Measurements from ENCODE around the gene ATXN7L1. TPM values are rescaled to one million over a fixed set of nuclear protein-coding genes. Genes with fewer than 3 reads are reported as not detected.

Gene ATXN7L1
- total RNA-seq, 1 donor from 2014 or later = 12.6 TPM

DNA sequence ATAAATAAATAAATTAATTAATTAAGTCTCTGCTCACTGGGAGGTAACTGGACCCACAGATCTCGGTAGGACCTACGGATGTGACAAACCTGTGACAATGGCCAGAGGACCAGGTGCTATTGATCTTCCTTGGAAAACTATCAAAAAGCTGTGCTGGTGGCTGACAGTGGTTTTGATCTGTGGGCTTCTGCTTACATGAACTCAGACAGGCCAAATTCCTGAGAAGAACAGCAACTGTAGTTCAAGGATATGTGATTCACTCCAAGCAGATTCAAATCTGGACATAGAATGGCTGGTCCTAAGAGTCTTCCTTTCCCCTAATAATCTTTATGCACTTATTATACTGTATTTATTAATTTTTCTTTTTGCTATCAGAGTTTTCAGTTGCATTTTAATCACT is 80.0 kb downstream of the ATXN7L1 start:
- peaks cover 5% of the 10 kb centered on the region for H3K9me3 Mint-ChIP-seq (ENCODE audit: unreplicated experiment)
- H3K4me1 Mint-ChIP-seq (ENCODE audit: unreplicated experiment) = no peaks in the 10 kb centered on the region
- no peak overlapping the region for H3K27ac Mint-ChIP-seq (ENCODE audit: unreplicated experiment)
- H3K36me3 Mint-ChIP-seq (ENCODE audit: unreplicated experiment) = peaks cover 10% of the 10 kb centered on the region
- DNase-seq (ENCODE audit: extremely low spot score, unreplicated experiment) = no peak
- TF ChIP-seq, protein P1, sequence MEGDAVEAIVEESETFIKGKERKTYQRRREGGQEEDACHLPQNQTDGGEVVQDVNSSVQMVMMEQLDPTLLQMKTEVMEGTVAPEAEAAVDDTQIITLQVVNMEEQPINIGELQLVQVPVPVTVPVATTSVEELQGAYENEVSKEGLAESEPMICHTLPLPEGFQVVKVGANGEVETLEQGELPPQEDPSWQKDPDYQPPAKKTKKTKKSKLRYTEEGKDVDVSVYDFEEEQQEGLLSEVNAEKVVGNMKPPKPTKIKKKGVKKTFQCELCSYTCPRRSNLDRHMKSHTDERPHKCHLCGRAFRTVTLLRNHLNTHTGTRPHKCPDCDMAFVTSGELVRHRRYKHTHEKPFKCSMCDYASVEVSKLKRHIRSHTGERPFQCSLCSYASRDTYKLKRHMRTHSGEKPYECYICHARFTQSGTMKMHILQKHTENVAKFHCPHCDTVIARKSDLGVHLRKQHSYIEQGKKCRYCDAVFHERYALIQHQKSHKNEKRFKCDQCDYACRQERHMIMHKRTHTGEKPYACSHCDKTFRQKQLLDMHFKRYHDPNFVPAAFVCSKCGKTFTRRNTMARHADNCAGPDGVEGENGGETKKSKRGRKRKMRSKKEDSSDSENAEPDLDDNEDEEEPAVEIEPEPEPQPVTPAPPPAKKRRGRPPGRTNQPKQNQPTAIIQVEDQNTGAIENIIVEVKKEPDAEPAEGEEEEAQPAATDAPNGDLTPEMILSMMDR (IDR thresholded peaks at IDR 0.05) = no peak
- no peaks in the 10 kb centered on the region for H3K27me3 Mint-ChIP-seq (ENCODE audit: unreplicated experiment)
- no peak overlapping the region for H3K4me3 Mint-ChIP-seq (ENCODE audit: unreplicated experiment)

DNA sequence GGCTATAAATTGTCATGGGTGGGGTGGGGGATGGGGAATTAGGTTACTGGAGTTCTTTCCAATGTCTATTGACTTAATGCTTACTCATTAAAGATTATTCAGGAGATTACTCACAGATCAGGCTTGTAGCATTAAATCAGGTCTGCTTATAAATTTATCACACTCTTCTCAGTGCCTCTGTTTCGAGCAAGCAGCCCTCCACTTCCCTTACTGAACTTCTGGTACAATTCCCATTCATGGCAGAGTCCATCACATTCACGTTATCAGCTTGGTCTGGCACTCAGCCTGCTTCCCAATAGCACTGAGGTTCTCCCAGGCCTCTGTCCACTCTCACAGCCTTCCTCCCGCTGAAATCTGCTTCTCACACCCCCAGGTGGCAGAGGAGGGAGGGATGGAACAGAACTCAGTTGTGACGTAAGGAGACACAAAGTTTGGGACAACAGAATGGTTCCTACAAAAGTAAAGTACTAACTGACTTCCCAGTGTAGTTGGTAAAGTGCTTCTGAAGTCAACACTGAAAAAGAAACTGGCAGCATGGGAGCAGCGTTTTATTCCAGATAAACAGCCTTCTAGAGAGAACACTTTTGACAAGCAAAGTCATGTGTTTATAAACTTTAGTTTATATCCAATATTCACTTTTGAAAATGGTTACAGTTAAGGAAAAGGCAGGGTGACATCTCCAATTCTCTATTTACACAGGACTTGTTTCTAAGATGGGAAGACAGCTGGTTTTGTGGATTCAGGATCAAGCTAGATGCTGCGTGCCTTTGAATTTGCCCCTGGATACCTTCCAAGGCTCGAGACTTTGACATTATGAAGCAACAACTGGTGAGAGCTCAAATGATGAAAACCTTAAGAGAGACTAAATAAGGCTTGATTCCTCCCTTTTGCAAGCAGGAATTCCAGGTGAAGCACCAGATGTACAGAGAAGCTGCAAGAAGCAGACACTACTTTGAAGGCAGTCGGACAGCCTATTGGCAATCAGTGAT is 81.4 kb downstream of the ATXN7L1 start:
- Mint-ChIP-seq H3K4me1 (ENCODE audit: unreplicated experiment) (no peaks in the 10 kb centered on the region), H3K27ac (ENCODE audit: unreplicated experiment) (no peak overlapping the region), H3K9me3 (ENCODE audit: unreplicated experiment) (peaks cover 5% of the 10 kb centered on the region), H3K36me3 (ENCODE audit: unreplicated experiment) (peaks cover 10% of the 10 kb centered on the region), H3K27me3 (ENCODE audit: unreplicated experiment) (no peaks in the 10 kb centered on the region), H3K4me3 (ENCODE audit: unreplicated experiment) (no peak overlapping the region)
- no peak for DNase-seq (ENCODE audit: extremely low spot score, unreplicated experiment)
- TF ChIP-seq, protein P1 (IDR thresholded peaks at IDR 0.05) = no peak

DNA sequence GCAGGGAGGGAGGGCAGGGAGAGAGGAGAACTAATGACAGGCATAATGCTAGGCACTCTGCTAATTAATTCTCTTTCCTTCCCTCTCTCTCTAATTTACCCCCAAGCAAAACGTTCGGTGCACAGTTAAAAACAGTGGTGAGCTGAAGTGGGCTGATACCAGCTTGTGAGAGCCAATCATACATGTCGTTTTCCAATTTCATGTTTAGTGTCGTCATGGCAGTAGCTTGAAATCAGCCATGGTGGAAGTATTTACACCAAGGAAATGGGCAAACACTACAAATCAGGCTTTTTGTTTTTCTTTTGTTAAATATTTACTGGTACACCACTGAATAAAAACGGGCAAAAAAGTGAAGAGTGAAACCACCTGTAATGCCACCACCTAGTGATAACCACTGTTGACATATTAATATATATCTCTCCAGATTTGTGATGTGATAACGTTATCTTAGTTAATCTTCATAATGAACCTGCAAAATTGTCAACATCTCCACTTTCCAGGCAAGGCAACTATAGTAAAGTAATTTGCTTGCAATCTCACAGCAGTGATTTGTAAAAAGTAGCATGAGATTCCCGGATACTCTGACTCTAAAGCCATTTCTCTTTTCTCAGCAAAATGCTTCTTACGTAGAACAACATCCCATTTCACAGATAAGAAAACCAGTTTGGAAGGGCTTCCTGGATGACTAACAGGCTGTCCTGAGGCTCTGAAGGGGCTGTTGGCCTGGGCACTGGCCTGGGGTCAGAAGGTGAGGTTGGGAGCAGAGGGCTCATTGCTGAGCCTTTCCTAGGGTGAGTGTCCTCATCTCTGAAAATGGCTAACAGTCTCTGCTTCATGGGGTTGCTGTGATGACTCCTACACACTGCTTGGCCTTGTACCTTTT is 83.7 kb downstream of the ATXN7L1 start:
- H3K4me1 Mint-ChIP-seq (ENCODE audit: unreplicated experiment) = no peaks in the 10 kb centered on the region
- H3K27ac Mint-ChIP-seq (ENCODE audit: unreplicated experiment) = no peak overlapping the region
- no peak overlapping the region for H3K4me3 Mint-ChIP-seq (ENCODE audit: unreplicated experiment)
- peaks cover 11% of the 10 kb centered on the region for H3K36me3 Mint-ChIP-seq (ENCODE audit: unreplicated experiment)
- TF ChIP-seq, protein P1 (IDR thresholded peaks at IDR 0.05) = no peak
- H3K9me3 Mint-ChIP-seq (ENCODE audit: unreplicated experiment) = peaks cover 5% of the 10 kb centered on the region
- no peaks in the 10 kb centered on the region for H3K27me3 Mint-ChIP-seq (ENCODE audit: unreplicated experiment)
- no peak for DNase-seq (ENCODE audit: extremely low spot score, unreplicated experiment)

DNA sequence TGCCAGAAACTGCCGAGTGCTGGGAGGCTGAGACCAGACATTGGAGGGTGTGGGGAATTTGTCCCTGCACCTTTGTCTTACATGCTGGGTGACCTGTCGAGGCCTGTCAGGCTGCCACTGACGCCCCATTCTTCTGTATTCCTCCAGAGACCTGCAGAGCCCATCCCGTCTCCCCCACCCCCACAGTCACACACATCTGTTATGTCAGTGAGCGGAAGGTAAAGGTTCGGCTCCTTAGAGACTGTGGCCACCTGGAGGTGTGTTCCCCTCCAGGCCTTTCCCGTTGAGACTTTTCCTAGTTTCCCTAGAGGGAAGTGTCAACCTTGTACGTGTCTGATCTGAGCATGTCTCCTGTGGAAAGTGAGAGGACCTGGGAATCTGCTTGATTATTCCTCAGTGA is 84.5 kb downstream of the ATXN7L1 start:
- TF ChIP-seq, protein P1 (IDR thresholded peaks at IDR 0.05) = no peak
- Mint-ChIP-seq H3K36me3 (ENCODE audit: unreplicated experiment) (peaks cover 13% of the 10 kb centered on the region), H3K27ac (ENCODE audit: unreplicated experiment) (no peak overlapping the region), H3K4me3 (ENCODE audit: unreplicated experiment) (no peak overlapping the region), H3K9me3 (ENCODE audit: unreplicated experiment) (peaks cover 5% of the 10 kb centered on the region), H3K4me1 (ENCODE audit: unreplicated experiment) (no peaks in the 10 kb centered on the region), H3K27me3 (ENCODE audit: unreplicated experiment) (no peaks in the 10 kb centered on the region)
- no peak for DNase-seq (ENCODE audit: extremely low spot score, unreplicated experiment)
